ENCODE measurements around the gene IGDCC3.

IGDCC3 gene

DNA sequence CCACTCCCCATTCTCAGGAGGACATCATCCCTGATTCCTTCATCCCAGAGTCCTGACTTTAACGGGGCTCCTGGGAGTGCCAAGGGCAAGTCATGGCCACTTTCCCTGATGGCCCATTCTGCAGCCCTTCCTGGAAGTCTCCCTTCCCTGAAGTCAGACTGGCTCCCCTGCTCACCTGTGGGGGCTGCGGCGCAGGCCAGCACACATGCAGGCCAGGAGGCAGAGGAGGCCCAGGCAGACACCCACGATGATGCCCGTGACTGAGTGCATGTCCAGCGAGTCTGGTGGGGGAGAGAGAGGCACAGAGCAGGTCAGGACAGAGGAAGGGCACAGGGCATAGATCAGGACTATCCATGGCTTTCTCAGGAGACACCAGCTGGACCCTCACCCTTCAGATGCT, 8.6 kb upstream of the IGDCC3 start:
- H3K27ac ChIP-seq (ENCODE audit: low read depth, low read length, poor library complexity, severe bottlenecking) = no peak overlapping the region
- H3K9me2 ChIP-seq (ENCODE audit: low read depth, low read length) = no peaks in the 10 kb centered on the region
- no peak overlapping the region for H2AFZ ChIP-seq (ENCODE audit: low read length)
- no peak overlapping the region for H3K4me3 ChIP-seq (ENCODE audit: low read depth, low read length, poor library complexity, severe bottlenecking)
- TF ChIP-seq EZH2 (IDR thresholded peaks at IDR 0.05; ENCODE audit: borderline replicate concordance, low read length) (no peak), CTCF (IDR thresholded peaks at IDR 0.05; ENCODE audit: low read length) (no peak)
- H3K79me2 ChIP-seq (ENCODE audit: insufficient read depth, low read length) = no peaks in the 10 kb centered on the region
- no peaks in the 10 kb centered on the region for H3K27me3 ChIP-seq (ENCODE audit: insufficient read depth, low read length)
- no peaks in the 10 kb centered on the region for H4K20me1 ChIP-seq (ENCODE audit: insufficient read depth, low read length)
- H3K9me3 ChIP-seq (ENCODE audit: low read length) = no peaks in the 10 kb centered on the region
- H3K9ac ChIP-seq (ENCODE audit: low read length) = no peak overlapping the region
- H3K36me3 ChIP-seq (ENCODE audit: insufficient read depth, low read length) = no peaks in the 10 kb centered on the region
- no peaks in the 10 kb centered on the region for H3F3A ChIP-seq (ENCODE audit: insufficient read depth, low read length)
- H3K4me2 ChIP-seq (ENCODE audit: low read length) = no peak overlapping the region
- peaks cover 7% of the 10 kb centered on the region for H3K4me1 ChIP-seq (ENCODE audit: insufficient read depth, low read length, severe bottlenecking)

DNA sequence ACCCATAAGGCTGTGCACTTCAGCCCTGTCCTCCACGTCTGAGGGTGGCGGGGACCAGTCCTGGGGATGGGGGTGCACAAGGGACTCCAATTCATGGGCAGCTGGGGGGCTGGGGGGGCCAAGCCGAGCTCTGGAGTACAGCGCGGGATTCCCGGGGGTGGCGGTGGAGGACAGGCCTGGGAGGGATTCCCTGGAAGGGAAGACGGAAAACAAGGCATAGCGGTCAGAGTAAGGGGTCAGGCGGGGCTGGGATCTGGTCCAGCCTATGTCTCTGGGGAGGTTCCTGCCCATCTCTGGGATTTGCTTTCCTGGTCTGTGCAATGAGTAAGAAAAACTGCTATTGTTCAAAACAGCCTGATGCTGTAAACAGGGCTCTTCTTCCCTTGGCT, 8.1 kb upstream of the IGDCC3 start:
- Histone ChIP-seq H4K20me1 (ENCODE audit: insufficient read depth, low read length) (no peaks in the 10 kb centered on the region), H3F3A (ENCODE audit: insufficient read depth, low read length) (no peaks in the 10 kb centered on the region), H3K9me3 (ENCODE audit: low read length) (no peaks in the 10 kb centered on the region), H2AFZ (ENCODE audit: low read length) (no peak overlapping the region), H3K9ac (ENCODE audit: low read length) (no peak overlapping the region), H3K4me1 (ENCODE audit: insufficient read depth, low read length, severe bottlenecking) (peaks cover 7% of the 10 kb centered on the region), H3K27ac (ENCODE audit: low read depth, low read length, poor library complexity, severe bottlenecking) (no peak overlapping the region), H3K9me2 (ENCODE audit: low read depth, low read length) (no peaks in the 10 kb centered on the region), H3K79me2 (ENCODE audit: insufficient read depth, low read length) (no peaks in the 10 kb centered on the region), H3K27me3 (ENCODE audit: insufficient read depth, low read length) (no peaks in the 10 kb centered on the region), H3K36me3 (ENCODE audit: insufficient read depth, low read length) (no peaks in the 10 kb centered on the region), H3K4me2 (ENCODE audit: low read length) (no peak overlapping the region), H3K4me3 (ENCODE audit: low read depth, low read length, poor library complexity, severe bottlenecking) (no peak overlapping the region)
- no peak for TF ChIP-seq EZH2 (IDR thresholded peaks at IDR 0.05; ENCODE audit: borderline replicate concordance, low read length)
- no peak for TF ChIP-seq CTCF (IDR thresholded peaks at IDR 0.05; ENCODE audit: low read length)

- Histone ChIP-seq H3K4me2 (ENCODE audit: low read length) (peak overlapping the region; percentile 63), H3K4me1 (ENCODE audit: insufficient read depth, low read length, severe bottlenecking) (peaks cover 7% of the 10 kb centered on the region), H3K36me3 (ENCODE audit: insufficient read depth, low read length) (no peaks in the 10 kb centered on the region), H3K27me3 (ENCODE audit: insufficient read depth, low read length) (no peaks in the 10 kb centered on the region), H2AFZ (ENCODE audit: low read length) (no peak overlapping the region), H3K79me2 (ENCODE audit: insufficient read depth, low read length) (no peaks in the 10 kb centered on the region), H3K4me3 (ENCODE audit: low read depth, low read length, poor library complexity, severe bottlenecking) (peak overlapping the region; percentile 45), H4K20me1 (ENCODE audit: insufficient read depth, low read length) (no peaks in the 10 kb centered on the region), H3F3A (ENCODE audit: insufficient read depth, low read length) (no peaks in the 10 kb centered on the region), H3K9ac (ENCODE audit: low read length) (peak overlapping the region; percentile 16; the same call in 1 of the 2 replicates), H3K9me2 (ENCODE audit: low read depth, low read length) (no peaks in the 10 kb centered on the region), H3K27ac (ENCODE audit: low read depth, low read length, poor library complexity, severe bottlenecking) (no peak overlapping the region), H3K9me3 (ENCODE audit: low read length) (no peaks in the 10 kb centered on the region)
- peak; percentile 85 for TF ChIP-seq CTCF (IDR thresholded peaks at IDR 0.05; ENCODE audit: low read length)
- no peak for TF ChIP-seq EZH2 (IDR thresholded peaks at IDR 0.05; ENCODE audit: borderline replicate concordance, low read length)
Observed at GRCh38 chr15:65384895-65385869, 7.4 kb upstream of the IGDCC3 start.
